Trophoblast cell (in vitro differentiated cells and primary cell): ENCODE measurements around the gene ARMC9.
"Not testable (repeated sequence)": the region's sequence is repeated elsewhere in the genome, so short reads cannot be mapped to it uniquely, and the experiment has no call there.

Experiments used
- DNase-seq, 2 donors: peaks; one replicate each; pipeline ENCODE4 v3.0.0-alpha.2; 2016
- H2AFZ ChIP-seq: 2 replicates; pipeline ENCODE4 v1.6.1; 2013; ENCODE audit warnings: low read length, moderate library complexity, mild to moderate bottlenecking; ENCODE audit not compliant: insufficient read depth, poor library complexity
- H2AK5ac ChIP-seq: 2 replicates; pipeline ENCODE4 v1.6.1; 2013; ENCODE audit warnings: mild to moderate bottlenecking, low read length
- H2BK120ac ChIP-seq: 2 replicates; pipeline ENCODE4 v1.6.1; 2013; ENCODE audit warnings: low read length, mild to moderate bottlenecking, moderate library complexity; ENCODE audit not compliant: insufficient read depth, poor library complexity
- H2BK12ac ChIP-seq: 2 replicates; pipeline ENCODE4 v1.6.1; 2013; ENCODE audit warnings: mild to moderate bottlenecking, low read length, moderate library complexity
- H2BK5ac ChIP-seq: 2 replicates; pipeline ENCODE4 v1.6.1; 2013; ENCODE audit warnings: low read length, low read depth, moderate library complexity, mild to moderate bottlenecking; ENCODE audit not compliant: poor library complexity
- H3K14ac ChIP-seq: 2 replicates; pipeline ENCODE4 v1.6.1; 2013; ENCODE audit warnings: mild to moderate bottlenecking, low read length
- H3K18ac ChIP-seq: 2 replicates; pipeline ENCODE4 v1.6.1; 2013; ENCODE audit warnings: mild to moderate bottlenecking, low read length
- H3K23ac ChIP-seq: 2 replicates; pipeline ENCODE4 v1.6.1; 2013; ENCODE audit warnings: low read length
- H3K27ac ChIP-seq: 2 replicates; pipeline ENCODE4 v1.5.1; 2013; ENCODE audit warnings: low read depth, mild to moderate bottlenecking, inconsistent platforms, low read length, moderate library complexity
- H3K27me3 ChIP-seq: 2 replicates; pipeline ENCODE4 v1.6.1; 2013; ENCODE audit warnings: inconsistent platforms, mild to moderate bottlenecking, low read length, moderate library complexity; ENCODE audit not compliant: insufficient read depth
- H3K36me3 ChIP-seq, 2 experiments: 1 replicate in 1 of 2; 2 replicates in 1 of 2; pipeline ENCODE4 v1.6.1; 2013; ENCODE audit warnings: low read length in 2 of 2, mild to moderate bottlenecking in 2 of 2, moderate library complexity in 1 of 2; ENCODE audit not compliant: insufficient read depth in 2 of 2, control insufficient read depth in 1 of 2
- H3K4ac ChIP-seq: 2 replicates; pipeline ENCODE4 v1.6.1; 2013; ENCODE audit warnings: low read depth, mild to moderate bottlenecking, low read length, moderate library complexity
- H3K4me1 ChIP-seq, 2 experiments: 1 replicate in 1 of 2; 2 replicates in 1 of 2; pipeline ENCODE4 v1.6.1; 2013; ENCODE audit warnings: low read length in 2 of 2, mild to moderate bottlenecking in 2 of 2, moderate library complexity in 1 of 2; ENCODE audit not compliant: insufficient read depth in 2 of 2, control insufficient read depth in 1 of 2
- H3K4me2 ChIP-seq: 2 replicates; pipeline ENCODE4 v1.6.1; 2013; ENCODE audit warnings: inconsistent platforms, mild to moderate bottlenecking, low read length, moderate library complexity
- H3K4me3 ChIP-seq: 2 replicates; pipeline ENCODE4 v1.5.1; 2013; ENCODE audit warnings: mild to moderate bottlenecking, low read depth, low read length, inconsistent platforms
- H3K79me1 ChIP-seq: one replicate; pipeline ENCODE4 v1.6.1; 2013; ENCODE audit warnings: low read length
- H3K79me2 ChIP-seq: 2 replicates; pipeline ENCODE4 v1.6.1; 2013; ENCODE audit warnings: low read length, mild to moderate bottlenecking; ENCODE audit not compliant: control insufficient read depth, insufficient read depth, poor library complexity
- H3K9ac ChIP-seq: 2 replicates; pipeline ENCODE4 v1.6.1; 2013; ENCODE audit warnings: mild to moderate bottlenecking, low read length
- H3K9me3 ChIP-seq: 2 replicates; pipeline ENCODE4 v1.6.1; 2013; ENCODE audit warnings: low read depth, mild to moderate bottlenecking, control low read depth, inconsistent platforms, low read length; ENCODE audit not compliant: insufficient read depth
- H4K12ac ChIP-seq: 2 replicates; pipeline ENCODE4 v1.6.1; 2013; ENCODE audit warnings: low read depth, mild to moderate bottlenecking, low read length, moderate library complexity
- H4K8ac ChIP-seq: 2 replicates; pipeline ENCODE4 v1.6.1; 2013; ENCODE audit warnings: low read depth, mild to moderate bottlenecking, low read length, moderate library complexity
- H4K91ac ChIP-seq: one replicate; pipeline ENCODE4 v1.6.1; 2013; ENCODE audit warnings: low read depth, mild to moderate bottlenecking, low read length, moderate library complexity
- WGBS: extraction: QIAGEN DNeasy Blood & Tissue Kit; methylation state at CpG from one replicate; pipeline ENCODE4 v1.1.7; 2013; ENCODE audit warnings: missing lambda C conversion rate; ENCODE audit not compliant: insufficient read length, insufficient coverage; ENCODE audit errors: extremely low coverage; 5-methylcytosine and 5-hydroxymethylcytosine counted together

ARMC9 gene

GRCh38 chr2:231300722-231301076 lies 102.3 kb downstream of the ARMC9 start:
- H2BK120ac ChIP-seq = no peak overlapping the region
- H3K4me3 ChIP-seq = no peak overlapping the region
- no peak overlapping the region for H3K27ac ChIP-seq
- DNase-seq = no peak
- no peaks in the 10 kb centered on the region for H3K27me3 ChIP-seq
- no peak overlapping the region for H3K18ac ChIP-seq
- H3K36me3 ChIP-seq = peaks cover 2 to 3% of the 10 kb centered on the region in 2 experiments
- no peaks in the 10 kb centered on the region for H3K79me2 ChIP-seq
- H3K79me1 ChIP-seq = no peaks in the 10 kb centered on the region
- H3K4ac ChIP-seq = no peak overlapping the region
- H2BK5ac ChIP-seq = no peak overlapping the region
- H3K9me3 ChIP-seq = peaks cover 2% of the 10 kb centered on the region
- H3K4me1 ChIP-seq = no peaks in the 10 kb centered on the region
- no peak overlapping the region for H4K8ac ChIP-seq
- no peak overlapping the region for H3K4me2 ChIP-seq
- no CpG with 5 or more reads among the region's 3 CpGs for WGBS
- no peak overlapping the region for H2BK12ac ChIP-seq
- H2AK5ac ChIP-seq = no peak overlapping the region
- H3K14ac ChIP-seq = no peak overlapping the region
- H2AFZ ChIP-seq = no peak overlapping the region
- H3K23ac ChIP-seq = no peak overlapping the region
- no peak overlapping the region for H4K91ac ChIP-seq
- H3K9ac ChIP-seq = no peak overlapping the region
- no peak overlapping the region for H4K12ac ChIP-seq

- H3K4ac ChIP-seq = not testable (repeated sequence)
These were observed 105.8 kb downstream of the ARMC9 start for GRCh38 chr2:231304259-231304658.

GRCh38 chr2:231305221-231305620 lies 106.8 kb downstream of the ARMC9 start:
- H3K79me1 ChIP-seq = no peaks in the 10 kb centered on the region
- no CpG with 5 or more reads among the region's 5 CpGs for WGBS
- H3K36me3 ChIP-seq = no peaks in the 10 kb centered on the region

More at GRCh38 chr2:231304259-231304658, 105.8 kb downstream of the ARMC9 start:
- not testable (repeated sequence) for H4K12ac ChIP-seq, H2BK5ac ChIP-seq, H2AFZ ChIP-seq, H2BK120ac ChIP-seq, H3K14ac ChIP-seq, H3K79me1 ChIP-seq, H4K8ac ChIP-seq, H3K36me3 ChIP-seq, H4K91ac ChIP-seq, DNase-seq, H3K27me3 ChIP-seq, H2AK5ac ChIP-seq, H3K4me2 ChIP-seq, H3K9ac ChIP-seq, H3K79me2 ChIP-seq, H2BK12ac ChIP-seq, H3K4me1 ChIP-seq, H3K4me3 ChIP-seq, H3K18ac ChIP-seq, H3K23ac ChIP-seq, H3K27ac ChIP-seq, H3K9me3 ChIP-seq
- WGBS = no CpG with 5 or more reads among the region's 6 CpGs

GRCh38 chr2:231306791-231307393 lies 108.5 kb downstream of the ARMC9 start:
- no peak overlapping the region for H2AFZ ChIP-seq
- H2AK5ac ChIP-seq = no peak overlapping the region
- no peak overlapping the region for H2BK12ac ChIP-seq
- no peaks in the 10 kb centered on the region for H3K27me3 ChIP-seq
- H3K18ac ChIP-seq = no peak overlapping the region
- no peak overlapping the region for H2BK5ac ChIP-seq
- no peak overlapping the region for H3K23ac ChIP-seq
- peak; percentile 66 to 71 for DNase-seq
- H3K4me2 ChIP-seq = no peak overlapping the region
- no peak overlapping the region for H2BK120ac ChIP-seq
- no peak overlapping the region for H4K12ac ChIP-seq
- H4K8ac ChIP-seq = no peak overlapping the region
- H3K4me1 ChIP-seq = no peaks in the 10 kb centered on the region
- H3K36me3 ChIP-seq = no peaks in the 10 kb centered on the region
- no peak overlapping the region for H4K91ac ChIP-seq
- H3K4me3 ChIP-seq = no peak overlapping the region
- H3K79me1 ChIP-seq = no peaks in the 10 kb centered on the region
- H3K14ac ChIP-seq = no peak overlapping the region
- H3K27ac ChIP-seq = no peak overlapping the region
- H3K9me3 ChIP-seq = no peaks in the 10 kb centered on the region
- WGBS = no CpG with 5 or more reads among the region's 6 CpGs
- H3K9ac ChIP-seq = no peak overlapping the region
- H3K4ac ChIP-seq = no peak overlapping the region
- no peaks in the 10 kb centered on the region for H3K79me2 ChIP-seq

More at GRCh38 chr2:231305221-231305620, 106.8 kb downstream of the ARMC9 start:
- DNase-seq = peak in 1 of 2 donors; percentile 9
- no peak overlapping the region for H2AK5ac ChIP-seq
- no peak overlapping the region for H2BK12ac ChIP-seq
- H4K8ac ChIP-seq = no peak overlapping the region
- no peak overlapping the region for H3K4ac ChIP-seq
- no peak overlapping the region for H3K18ac ChIP-seq
- no peak overlapping the region for H2AFZ ChIP-seq
- no peaks in the 10 kb centered on the region for H3K4me1 ChIP-seq
- no peak overlapping the region for H3K9ac ChIP-seq
- no peak overlapping the region for H3K23ac ChIP-seq
- no peak overlapping the region for H3K4me3 ChIP-seq
- no peak overlapping the region for H3K4me2 ChIP-seq
- no peak overlapping the region for H2BK5ac ChIP-seq
- no peaks in the 10 kb centered on the region for H3K79me2 ChIP-seq
- H4K91ac ChIP-seq = no peak overlapping the region
- no peaks in the 10 kb centered on the region for H3K27me3 ChIP-seq
- no peak overlapping the region for H4K12ac ChIP-seq
- H3K9me3 ChIP-seq = no peaks in the 10 kb centered on the region
- H3K27ac ChIP-seq = no peak overlapping the region
- no peak overlapping the region for H2BK120ac ChIP-seq
- no peak overlapping the region for H3K14ac ChIP-seq
